ENCODE results near the gene SLC36A3. TPM values are rescaled to one million over a fixed set of nuclear protein-coding genes. Genes with fewer than 3 reads are reported as not detected.
A peak's percentile ranks its signal among the peaks of the same experiment; 100 is the strongest.

Gene SLC36A3
- total and polyA plus RNA-seq, 2 donors (not counting 1 experiment from before 2014, with no cell fraction given): not detected

GRCh38 chr5:151234476-151235238, 68.9 kb downstream of the SLC36A3 start:
- peaks cover 81% of the 10 kb centered on the region for H3K4me1 Mint-ChIP-seq
- CTCF ChIA-PET: interaction anchor here (0.8 to 14.0 kb wide), 13 partner anchors 15 to 183 kb away, joined by 3 to 299 read pairs (median 5); partner anchors contain the start of gene CCDC69
- ATAC-seq (ENCODE audit: low read depth): peak; percentile 46
- peaks cover 77 to 82% of the 10 kb centered on the region in 2 donors for H3K4me1 ChIP-seq (ENCODE audit: control insufficient read depth in 2 of 2, insufficient read depth in 2 of 2, low read length in 2 of 2)
- no peaks in the 10 kb centered on the region for H3K27me3 ChIP-seq (replicated peaks in 1 of 4; ENCODE audit: control extremely low read depth in 1 of 4, control insufficient read depth in 3 of 4, insufficient read depth in 4 of 4, low read length in 3 of 4)
- 35% methylated on average over 16 of the region's 17 CpGs for WGBS (ENCODE audit: insufficient coverage)
- peak overlapping the region; percentile 75 for H3K4me2 ChIP-seq (replicated peaks; ENCODE audit: low read depth, low read length, poor library complexity, severe bottlenecking)
- no peak for TF ChIP-seq CTCF (IDR thresholded peaks at IDR 0.05)
- no peak for TF ChIP-seq EZH2 (IDR thresholded peaks at IDR 0.05; ENCODE audit: borderline replicate concordance, insufficient read depth, low read depth, low read length, poor library complexity, severe bottlenecking)
- H3K9me3 Mint-ChIP-seq (ENCODE audit: insufficient read depth): no peaks in the 10 kb centered on the region
- peak overlapping the region; percentile 95 for H3K27ac Mint-ChIP-seq
- peak overlapping the region in 2 of 5 experiments; percentile 21 to 31 for H3K4me3 ChIP-seq (ENCODE audit: control extremely low read depth in 1 of 5, extremely low read depth in 1 of 5, insufficient read depth in 1 of 5, low read depth in 2 of 5, low read length in 4 of 5)
- no peaks in the 10 kb centered on the region for H4K20me1 ChIP-seq (ENCODE audit: control insufficient read depth, insufficient read depth, low read length, poor library complexity, severe bottlenecking)
- intact Hi-C loops (cut with micrococcal nuclease): loop anchor here (1.0 kb wide), 1 partner anchor 10 kb away; the partner anchor contains the start of gene CCDC69
- H2AFZ ChIP-seq (ENCODE audit: insufficient read depth, low read depth, low read length, poor library complexity, severe bottlenecking): peak overlapping the region; percentile 57
- peak; percentile 55 for DNase-seq
- H3K79me2 ChIP-seq (ENCODE audit: control insufficient read depth, insufficient read depth, low read length): peaks cover 7% of the 10 kb centered on the region
- POLR2A ChIA-PET: interaction anchor here (0.5 to 2.5 kb wide), 13 partner anchors 10 to 142 kb away, joined by 3 to 26 read pairs (median 5); partner anchors contain the start of genes CCDC69 and GM2A
- H3K27me3 Mint-ChIP-seq: no peaks in the 10 kb centered on the region
- H3K36me3 ChIP-seq (replicated peaks in 1 of 2; ENCODE audit: control extremely low read depth in 1 of 2, control insufficient read depth in 1 of 2, extremely low read depth in 1 of 2, insufficient read depth in 2 of 2, low read length in 1 of 2): no peaks in the 10 kb centered on the region
- no peaks in the 10 kb centered on the region for H3K9me3 ChIP-seq (ENCODE audit: control extremely low read depth in 1 of 3, control insufficient read depth in 2 of 3, insufficient read depth in 1 of 3, low read length in 2 of 3)
- peak overlapping the region; percentile 69 to 92 for H3K27ac ChIP-seq (ENCODE audit: low read length in 2 of 2)
- H3K4me3 Mint-ChIP-seq: peak overlapping the region; percentile 89
- peak overlapping the region; percentile 36 for H3K9ac ChIP-seq (ENCODE audit: low read length)
